ENCODE data around the gene RIBC2.

DNA sequence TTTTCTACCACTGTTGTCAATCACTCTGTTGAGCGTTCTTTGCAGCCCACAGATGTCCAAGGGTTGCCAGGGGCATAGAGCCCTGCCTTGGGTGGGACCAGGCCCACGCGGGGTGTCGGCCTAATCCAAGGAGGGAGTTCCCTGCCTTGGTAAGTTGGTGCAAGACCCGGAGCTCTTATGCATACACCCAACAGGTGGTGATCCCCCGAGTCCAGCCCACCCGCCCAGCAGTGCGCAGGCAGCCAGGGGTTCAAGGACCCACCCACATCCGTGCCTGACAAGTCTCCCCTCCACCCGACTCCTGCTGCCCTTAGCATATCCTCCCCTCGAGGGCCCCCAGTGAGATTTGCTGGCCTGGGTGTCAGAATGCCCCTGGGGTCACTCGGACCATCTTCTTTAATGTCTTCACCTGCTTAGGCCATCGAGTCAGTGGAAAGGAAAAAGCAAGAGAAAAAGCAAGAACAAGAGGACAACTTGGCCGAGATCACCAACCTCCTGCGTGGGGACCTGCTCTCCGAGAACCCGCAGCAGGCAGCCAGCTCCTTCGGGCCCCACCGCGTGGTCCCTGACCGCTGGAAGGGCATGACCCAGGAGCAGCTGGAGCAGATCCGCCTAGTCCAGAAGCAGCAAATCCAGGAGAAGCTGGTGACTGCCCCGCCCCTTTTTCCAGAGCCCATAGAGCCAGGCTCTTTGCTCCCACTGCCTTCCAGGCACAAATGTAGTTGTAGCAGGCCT lies 12.2 kb downstream of the RIBC2 start:
- TF ChIP-seq, protein P1, sequence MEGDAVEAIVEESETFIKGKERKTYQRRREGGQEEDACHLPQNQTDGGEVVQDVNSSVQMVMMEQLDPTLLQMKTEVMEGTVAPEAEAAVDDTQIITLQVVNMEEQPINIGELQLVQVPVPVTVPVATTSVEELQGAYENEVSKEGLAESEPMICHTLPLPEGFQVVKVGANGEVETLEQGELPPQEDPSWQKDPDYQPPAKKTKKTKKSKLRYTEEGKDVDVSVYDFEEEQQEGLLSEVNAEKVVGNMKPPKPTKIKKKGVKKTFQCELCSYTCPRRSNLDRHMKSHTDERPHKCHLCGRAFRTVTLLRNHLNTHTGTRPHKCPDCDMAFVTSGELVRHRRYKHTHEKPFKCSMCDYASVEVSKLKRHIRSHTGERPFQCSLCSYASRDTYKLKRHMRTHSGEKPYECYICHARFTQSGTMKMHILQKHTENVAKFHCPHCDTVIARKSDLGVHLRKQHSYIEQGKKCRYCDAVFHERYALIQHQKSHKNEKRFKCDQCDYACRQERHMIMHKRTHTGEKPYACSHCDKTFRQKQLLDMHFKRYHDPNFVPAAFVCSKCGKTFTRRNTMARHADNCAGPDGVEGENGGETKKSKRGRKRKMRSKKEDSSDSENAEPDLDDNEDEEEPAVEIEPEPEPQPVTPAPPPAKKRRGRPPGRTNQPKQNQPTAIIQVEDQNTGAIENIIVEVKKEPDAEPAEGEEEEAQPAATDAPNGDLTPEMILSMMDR (IDR thresholded peaks at IDR 0.05; ENCODE audit: low read length): no peak
- TF ChIP-seq EZH2 (IDR thresholded peaks at IDR 0.05; ENCODE audit: borderline replicate concordance, low read length): no peak

Data from OCI-LY1 (cell line).